B cell (primary cell): ENCODE measurements around the gene PIGC. TPM values are rescaled to one million over a fixed set of nuclear protein-coding genes. Genes with fewer than 3 reads are reported as not detected.

Experiments used
- ATAC-seq: fragments of 200-7000 bp; cut with Tn5 transposase; one replicate; pipeline ENCODE4 v1.10.0; 2021; ENCODE audit warnings: low read depth, mild to moderate bottlenecking, moderate number of reproducible peaks, moderate library complexity
- CTCF ChIA-PET: fragments of 350-600 bp; sonication (Branson Sonifier 250); formaldehyde crosslinking; loops from one replicate; lab custom pipeline; 2021; ENCODE audit warnings: antibody characterized with exemption, inconsistent platforms; lab: Charles Lee
- POLR2A ChIA-PET: fragments of 350-600 bp; sonication (Branson Sonifier 250); formaldehyde crosslinking; loops from one replicate; lab custom pipeline; 2021; ENCODE audit warnings: antibody characterized with exemption; lab: Charles Lee
- DNase-seq: peaks from one replicate; pipeline ENCODE4 v3.0.0; 2013
- H2AFZ ChIP-seq: 2 replicates; pipeline ENCODE4 v1.6.1; 2012; ENCODE audit warnings: mild to moderate bottlenecking, low read depth, low read length; ENCODE audit not compliant: insufficient read depth, poor library complexity, severe bottlenecking
- H3K27ac ChIP-seq, 2 donors: 1 replicate in 1 of 2; 2 replicates in 1 of 2; pipeline ENCODE4 v1.5.1; 2012 to 2013; ENCODE audit warnings: low read length in 2 of 2, mild to moderate bottlenecking in 2 of 2, moderate library complexity in 1 of 2
- H3K27me3 ChIP-seq, 4 experiments: fragments of 200-600 bp in 1 of 4; sonication (generic) in 1 of 4; replicated peaks in 1 of 4; 1 replicate in 2 of 4; 2 replicates in 2 of 4; pipeline versions ENCODE4 v1.6.1 to v1.7.0; 2013 to 2016; ENCODE audit warnings: low read length in 3 of 4, mild to moderate bottlenecking in 2 of 4, mixed read lengths in 1 of 4, moderate library complexity in 1 of 4; ENCODE audit not compliant: insufficient read depth in 4 of 4, control insufficient read depth in 3 of 4; ENCODE audit errors: control extremely low read depth in 1 of 4
- H3K36me3 ChIP-seq, 2 experiments: replicated peaks in 1 of 2; 1 replicate in 1 of 2; 2 replicates in 1 of 2; pipeline versions ENCODE4 v1.6.1 to v1.7.1; 2013; ENCODE audit warnings: low read length in 1 of 2; ENCODE audit not compliant: insufficient read depth in 2 of 2, control insufficient read depth in 1 of 2; ENCODE audit errors: control extremely low read depth in 1 of 2, extremely low read depth in 1 of 2
- H3K4me1 ChIP-seq, 2 donors: fragments of 200-600 bp in 1 of 2; sonication (generic) in 1 of 2; 1 replicate in 1 of 2; 2 replicates in 1 of 2; pipeline versions ENCODE4 v1.5.1 to v1.6.1; 2013 to 2017; ENCODE audit warnings: low read length in 2 of 2; ENCODE audit not compliant: control insufficient read depth in 2 of 2, insufficient read depth in 2 of 2
- H3K4me2 ChIP-seq: replicated peaks from 2 replicates; pipeline ENCODE3; 2012; ENCODE audit warnings: mild to moderate bottlenecking, low read depth, low read length; ENCODE audit not compliant: poor library complexity, severe bottlenecking
- H3K4me3 ChIP-seq, 5 experiments: fragments of 200-600 bp in 1 of 5; sonication (generic) in 1 of 5; 1 replicate in 3 of 5; 2 replicates in 2 of 5; pipeline versions ENCODE4 v1.5.1 to v1.7.0; 2011 to 2016; ENCODE audit warnings: low read length in 4 of 5, mild to moderate bottlenecking in 4 of 5, low read depth in 2 of 5, control low read depth in 1 of 5, moderate library complexity in 1 of 5; ENCODE audit not compliant: insufficient read depth in 1 of 5; ENCODE audit errors: control extremely low read depth in 1 of 5, extremely low read depth in 1 of 5
- H3K79me2 ChIP-seq: fragments of 200-600 bp; sonication (generic); one replicate; pipeline ENCODE4 v1.6.0; 2016; ENCODE audit warnings: low read length; ENCODE audit not compliant: control insufficient read depth, insufficient read depth
- H3K9ac ChIP-seq: fragments of 200-600 bp; sonication (generic); 2 replicates; pipeline ENCODE4 v1.6.1; 2017; ENCODE audit warnings: mild to moderate bottlenecking, low read length, moderate library complexity
- H3K9me3 ChIP-seq, 3 donors: one replicate each; pipeline versions ENCODE4 v1.6.1 to v1.7.1; 2013; ENCODE audit warnings: low read length in 2 of 3; ENCODE audit not compliant: control insufficient read depth in 2 of 3, insufficient read depth in 1 of 3; ENCODE audit errors: control extremely low read depth in 1 of 3
- H4K20me1 ChIP-seq: 2 replicates; pipeline ENCODE4 v1.6.0; 2012; ENCODE audit warnings: mild to moderate bottlenecking, low read length; ENCODE audit not compliant: insufficient read depth, control insufficient read depth, poor library complexity, severe bottlenecking
- H3K27ac Mint-ChIP-seq: one replicate; pipeline ENCODE4 v1.8.0; 2021; ENCODE audit warnings: mixed read lengths
- H3K27me3 Mint-ChIP-seq: one replicate; pipeline ENCODE4 v1.8.0; 2021; ENCODE audit warnings: mixed read lengths
- H3K4me1 Mint-ChIP-seq: one replicate; pipeline ENCODE4 v1.8.0; 2021; ENCODE audit warnings: mixed read lengths
- H3K4me3 Mint-ChIP-seq: one replicate; pipeline ENCODE4 v1.8.0; 2021; ENCODE audit warnings: mixed read lengths
- H3K9me3 Mint-ChIP-seq: one replicate; pipeline ENCODE4 v1.8.0; 2022; ENCODE audit warnings: mixed read lengths; ENCODE audit not compliant: insufficient read depth
- EZH2 ChIP-seq: IDR thresholded peaks from 2 replicates; pipeline ENCODE4 v1.6.1; 2012; ENCODE audit warnings: borderline replicate concordance, low read depth, mild to moderate bottlenecking, moderate library complexity, low read length; ENCODE audit not compliant: insufficient read depth, poor library complexity, severe bottlenecking
- WGBS: methylation state at CpG from one replicate; pipeline ENCODE4 v1.1.5; 2013; ENCODE audit warnings: missing lambda C conversion rate; ENCODE audit not compliant: insufficient coverage; 5-methylcytosine and 5-hydroxymethylcytosine counted together
- intact Hi-C: fragments of 100-400 bp; cut with micrococcal nuclease; formaldehyde crosslinking; loops from one replicate; pipeline ENCODE4 v1.10.0; 2022
- polyA plus RNA-seq: library from polyadenylated mRNA; depleted of rRNA; stranded (reverse); fragments of >200 nt; gene quantifications from 2 replicates; pipeline ENCODE4 v1.2.3, GENCODE V29; 2012
- total RNA-seq, 2 donors: library from RNA; stranded (reverse); fragments of 120-200 nt in 1 of 2; gene quantifications; 1 replicate in 1 of 2; 2 replicates in 1 of 2; pipeline versions ENCODE4 v1.2.3 to v1.2.4, GENCODE V29; 2013 to 2022
- TF ChIP-seq, protein P1 (sequence below): fragments of 200-600 bp; IDR thresholded peaks from one replicate; pipeline ENCODE4 v1.8.0; 2022; ENCODE audit warnings: antibody characterized with exemption, mild to moderate bottlenecking

Gene PIGC
- total and polyA plus RNA-seq, 2 donors (not counting 1 experiment from before 2014, with no cell fraction given) = 16.2 to 28.8 TPM

GRCh38 chr1:172430128-172430454 is 13.8 kb downstream of the PIGC start:
- H3K9ac ChIP-seq = no peak overlapping the region
- TF ChIP-seq, protein P1, sequence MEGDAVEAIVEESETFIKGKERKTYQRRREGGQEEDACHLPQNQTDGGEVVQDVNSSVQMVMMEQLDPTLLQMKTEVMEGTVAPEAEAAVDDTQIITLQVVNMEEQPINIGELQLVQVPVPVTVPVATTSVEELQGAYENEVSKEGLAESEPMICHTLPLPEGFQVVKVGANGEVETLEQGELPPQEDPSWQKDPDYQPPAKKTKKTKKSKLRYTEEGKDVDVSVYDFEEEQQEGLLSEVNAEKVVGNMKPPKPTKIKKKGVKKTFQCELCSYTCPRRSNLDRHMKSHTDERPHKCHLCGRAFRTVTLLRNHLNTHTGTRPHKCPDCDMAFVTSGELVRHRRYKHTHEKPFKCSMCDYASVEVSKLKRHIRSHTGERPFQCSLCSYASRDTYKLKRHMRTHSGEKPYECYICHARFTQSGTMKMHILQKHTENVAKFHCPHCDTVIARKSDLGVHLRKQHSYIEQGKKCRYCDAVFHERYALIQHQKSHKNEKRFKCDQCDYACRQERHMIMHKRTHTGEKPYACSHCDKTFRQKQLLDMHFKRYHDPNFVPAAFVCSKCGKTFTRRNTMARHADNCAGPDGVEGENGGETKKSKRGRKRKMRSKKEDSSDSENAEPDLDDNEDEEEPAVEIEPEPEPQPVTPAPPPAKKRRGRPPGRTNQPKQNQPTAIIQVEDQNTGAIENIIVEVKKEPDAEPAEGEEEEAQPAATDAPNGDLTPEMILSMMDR = no peak
- TF ChIP-seq EZH2 = no peak
- POLR2A ChIA-PET = no interaction called here

GRCh38 chr1:172429331-172430127 is 14.3 kb downstream of the PIGC start:
- intact Hi-C loops = loop anchor here (1.0 kb wide), 3 partner anchors 339 to 628 kb away; no protein-coding TSS in a partner anchor
- no peak overlapping the region for H3K9ac ChIP-seq
- ATAC-seq = peak; percentile 76
- H3K36me3 ChIP-seq = peaks cover 0 to 3% of the 10 kb centered on the region in 2 experiments
- no peak for TF ChIP-seq EZH2
- TF ChIP-seq, protein P1 = peak; percentile 71
- H3K4me1 ChIP-seq = peaks cover 10 to 12% of the 10 kb centered on the region in 2 donors
- H3K79me2 ChIP-seq = peaks cover 4% of the 10 kb centered on the region
- no peak overlapping the region for H3K27ac ChIP-seq
- CTCF ChIA-PET = interaction anchor here (0.8 to 3.8 kb wide), 12 partner anchors 11 to 629 kb away, joined by 3 to 54 read pairs (median 5); no protein-coding TSS in a partner anchor
- no peak overlapping the region for H3K4me3 ChIP-seq
- Mint-ChIP-seq H3K27ac (no peak overlapping the region), H3K9me3 (no peaks in the 10 kb centered on the region), H3K27me3 (no peaks in the 10 kb centered on the region), H3K4me1 (peaks cover 14% of the 10 kb centered on the region), H3K4me3 (no peak overlapping the region)
- H2AFZ ChIP-seq = no peak overlapping the region
- 88% methylated on average over 1 of the region's 1 CpG for WGBS
- no peak overlapping the region for H3K4me2 ChIP-seq
- no peaks in the 10 kb centered on the region for H4K20me1 ChIP-seq
- no peaks in the 10 kb centered on the region for H3K9me3 ChIP-seq
- DNase-seq = peak; percentile 71
- POLR2A ChIA-PET = no interaction called here
- H3K27me3 ChIP-seq = no peaks in the 10 kb centered on the region

More at GRCh38 chr1:172430128-172430454, 13.8 kb downstream of the PIGC start:
- H3K27ac ChIP-seq = no peak overlapping the region
- Mint-ChIP-seq H3K27ac (no peak overlapping the region), H3K4me1 (peaks cover 14% of the 10 kb centered on the region), H3K27me3 (no peaks in the 10 kb centered on the region), H3K9me3 (no peaks in the 10 kb centered on the region), H3K4me3 (no peak overlapping the region)
- peaks cover 4% of the 10 kb centered on the region for H3K79me2 ChIP-seq
- H3K36me3 ChIP-seq = peaks cover 0 to 3% of the 10 kb centered on the region in 2 experiments
- no peaks in the 10 kb centered on the region for H4K20me1 ChIP-seq
- H3K4me2 ChIP-seq = no peak overlapping the region
- CTCF ChIA-PET = interaction anchor here (0.8 to 3.8 kb wide), 10 partner anchors 10 to 629 kb away, joined by 3 to 54 read pairs (median 6); no protein-coding TSS in a partner anchor
- no peaks in the 10 kb centered on the region for H3K27me3 ChIP-seq
- DNase-seq = no peak
- H3K9me3 ChIP-seq = no peaks in the 10 kb centered on the region
- peaks cover 10 to 12% of the 10 kb centered on the region in 2 donors for H3K4me1 ChIP-seq
- no peak for ATAC-seq
- intact Hi-C loops = no loop called here
- H3K4me3 ChIP-seq = no peak overlapping the region
- no CpG with 5 or more reads among the region's 1 CpG for WGBS
- H2AFZ ChIP-seq = no peak overlapping the region
